GM21619 (cell line): ENCODE measurements around the gene FBXW5.

Experiments
- ATAC-seq: cut with Tn5 transposase; IDR thresholded peaks from one replicate; pipeline ENCODE4 v1.9.1; 2021; ENCODE audit not compliant: unreplicated experiment

Gene FBXW5

DNA sequence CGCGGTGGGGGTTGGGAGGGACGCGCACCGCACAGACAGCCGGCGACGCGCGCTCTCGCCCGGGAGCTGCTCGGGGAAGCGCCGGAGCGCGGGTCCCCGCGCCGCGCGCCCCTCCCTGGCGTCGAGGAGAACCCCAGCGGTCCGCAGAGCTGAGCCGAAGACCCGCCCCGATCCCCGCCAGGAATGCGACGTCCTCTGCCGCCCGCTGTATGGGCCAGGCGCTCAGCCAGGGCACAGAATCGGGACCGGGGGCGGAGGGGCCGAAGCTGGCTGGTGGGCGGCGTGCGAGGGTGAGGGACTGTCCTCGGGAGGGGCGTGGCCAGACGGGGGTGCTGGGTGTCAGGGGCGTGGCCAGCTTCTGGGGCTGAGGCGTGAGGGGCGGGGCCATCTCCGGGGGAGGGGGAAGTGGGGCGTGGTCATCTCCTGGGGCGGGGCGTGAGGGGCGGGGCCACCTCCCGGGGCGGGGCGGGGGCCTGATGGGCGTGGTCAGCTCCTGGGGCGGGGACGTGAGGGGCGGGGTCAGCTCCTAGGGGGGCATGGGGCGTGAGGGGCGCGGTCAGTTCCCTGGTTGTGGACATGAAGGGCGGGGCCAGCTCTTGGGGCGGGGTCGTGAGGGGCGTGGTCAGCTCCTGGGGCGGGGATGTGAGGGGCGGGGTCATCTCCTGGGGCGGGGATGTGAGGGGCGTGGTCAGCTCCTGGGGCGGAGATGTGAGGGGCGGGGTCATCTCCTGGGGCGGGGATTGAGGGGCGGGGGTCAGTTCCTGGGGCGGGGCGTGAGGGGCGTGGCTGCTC lies 33.7 kb upstream of the FBXW5 start:
- no peak for ATAC-seq

DNA sequence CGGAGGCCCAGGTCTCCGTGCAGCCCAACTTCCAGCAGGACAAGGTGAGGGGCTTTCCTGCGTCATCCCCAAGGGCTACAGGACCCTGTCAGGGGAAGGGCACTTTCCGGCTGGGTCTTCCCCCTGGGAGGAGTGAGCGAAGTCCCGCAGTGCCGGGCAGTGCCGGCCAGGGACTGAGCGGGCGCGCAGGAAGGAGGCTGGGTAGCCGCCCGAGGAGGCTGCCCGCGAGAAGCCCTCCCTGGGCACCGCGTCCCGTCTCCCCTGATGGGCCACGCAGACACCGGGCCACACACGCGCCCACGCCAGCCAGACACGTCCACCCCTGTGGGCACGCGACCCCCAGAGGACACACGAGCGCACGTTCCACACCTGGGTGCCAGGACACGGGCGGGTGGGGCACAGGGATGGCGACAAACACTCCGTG lies 33.1 kb upstream of the FBXW5 start:
- no peak for ATAC-seq

- ATAC-seq: no peak
These were observed 32.7 kb upstream of the FBXW5 start, which contains the start of gene PTGDS for GRCh38 chr9:136977223-136977622. TSS of gene PTGDS (plus strand) at chr9:136977504. CDS start at chr9:136977579, 75 bp downstream.

- ATAC-seq: no peak
These were observed 31.1 kb upstream of the FBXW5 start for GRCh38 chr9:136975644-136976043.

- no peak for ATAC-seq
These were observed 30.4 kb upstream of the FBXW5 start for GRCh38 chr9:136974817-136975535.

DNA sequence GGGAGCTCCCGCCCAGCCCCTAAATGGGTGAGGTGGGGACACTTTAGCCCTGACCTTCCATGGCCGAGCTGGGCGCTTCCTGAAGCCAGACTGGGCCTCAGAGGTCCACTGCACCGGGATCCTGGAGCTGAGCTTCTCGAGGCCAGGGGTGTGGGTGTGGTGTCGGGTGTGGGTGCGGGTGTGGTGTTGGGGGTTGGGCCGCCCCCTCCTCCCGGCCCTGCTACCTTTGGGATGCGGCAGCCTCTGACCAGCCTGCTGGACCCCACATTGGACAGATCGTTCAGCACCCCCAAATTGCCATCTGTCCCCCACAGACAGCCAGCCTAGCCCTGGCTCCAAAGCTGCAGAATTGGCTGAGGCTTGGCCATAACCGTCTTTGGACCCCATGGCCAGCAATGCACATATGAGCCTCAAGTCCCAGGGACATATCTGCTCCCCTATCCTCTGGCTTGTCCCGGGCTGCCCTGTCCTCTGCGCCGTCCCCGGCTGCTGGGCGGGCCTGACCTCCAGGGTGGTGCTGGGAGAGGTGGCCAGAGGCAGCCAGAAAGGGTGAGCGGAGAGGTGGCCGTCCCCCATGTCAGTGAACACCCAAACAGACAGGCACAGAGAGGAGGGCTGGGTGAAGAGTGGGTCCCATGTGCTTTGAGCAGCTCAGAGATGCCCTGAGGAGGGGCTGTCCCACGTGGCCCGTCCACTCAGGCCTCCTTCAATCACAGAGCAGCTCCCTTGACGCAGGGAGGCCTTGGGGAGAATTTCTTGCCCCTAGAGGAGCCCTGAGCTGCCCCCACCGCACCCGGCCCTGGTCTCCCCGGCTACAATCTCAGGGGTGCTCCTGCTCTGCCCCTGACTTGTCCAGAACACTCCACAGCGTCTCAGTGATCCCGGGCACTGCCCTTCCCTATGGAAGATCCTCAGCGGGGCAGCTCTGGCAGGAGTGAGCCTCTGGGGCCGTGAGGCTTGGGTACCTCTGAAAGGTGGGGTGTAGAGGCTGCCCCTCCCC lies 29.4 kb upstream of the FBXW5 start:
- ATAC-seq: no peak

DNA sequence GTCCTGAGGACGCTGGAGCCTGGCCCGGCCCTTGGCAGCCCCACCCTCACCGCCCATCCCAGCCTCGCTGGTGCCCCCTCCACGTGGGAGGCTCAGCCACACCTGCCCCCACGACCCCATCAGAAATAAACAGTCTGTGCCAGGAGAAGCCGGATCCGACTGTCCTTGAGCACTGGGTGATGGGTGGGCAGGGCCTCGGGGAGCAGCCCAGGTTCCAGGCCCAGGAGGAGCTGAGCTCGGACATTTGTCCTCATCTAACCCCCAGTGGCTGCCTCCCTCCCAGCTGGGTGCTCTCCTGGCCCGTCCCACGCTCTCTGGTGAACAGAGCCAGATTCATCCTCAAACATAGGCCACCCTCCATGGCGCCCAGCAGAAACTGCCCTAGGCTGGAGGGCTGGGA lies 28.2 kb upstream of the FBXW5 start:
- no peak for ATAC-seq

- no peak for ATAC-seq
These were observed 27.8 kb upstream of the FBXW5 start for GRCh38 chr9:136972335-136972734.

GRCh38 chr9:136971746-136972145 lies 27.2 kb upstream of the FBXW5 start:
- ATAC-seq: no peak

DNA sequence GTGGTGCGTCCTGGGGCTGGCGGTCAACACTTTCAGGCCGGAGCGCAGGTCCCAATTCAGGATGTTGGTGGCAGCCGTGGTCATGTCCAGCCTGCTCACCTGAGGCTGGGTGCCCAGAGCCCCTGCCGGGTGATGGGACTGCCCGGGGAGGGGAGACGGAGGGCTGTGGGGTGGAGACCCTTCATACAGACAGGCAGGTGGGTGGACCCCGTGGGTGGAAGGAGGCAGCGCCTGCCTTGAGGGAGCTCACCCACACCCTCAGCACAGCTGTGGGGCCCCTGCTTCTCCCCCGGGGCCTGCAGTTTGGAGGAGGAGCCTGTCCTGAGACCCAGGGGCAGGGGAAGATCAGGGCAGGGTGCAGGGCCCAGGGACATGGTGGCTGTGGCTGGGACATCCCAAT lies 25.8 kb upstream of the FBXW5 start:
- no peak for ATAC-seq

GRCh38 chr9:136969774-136970173 lies 25.2 kb upstream of the FBXW5 start:
- no peak for ATAC-seq

DNA sequence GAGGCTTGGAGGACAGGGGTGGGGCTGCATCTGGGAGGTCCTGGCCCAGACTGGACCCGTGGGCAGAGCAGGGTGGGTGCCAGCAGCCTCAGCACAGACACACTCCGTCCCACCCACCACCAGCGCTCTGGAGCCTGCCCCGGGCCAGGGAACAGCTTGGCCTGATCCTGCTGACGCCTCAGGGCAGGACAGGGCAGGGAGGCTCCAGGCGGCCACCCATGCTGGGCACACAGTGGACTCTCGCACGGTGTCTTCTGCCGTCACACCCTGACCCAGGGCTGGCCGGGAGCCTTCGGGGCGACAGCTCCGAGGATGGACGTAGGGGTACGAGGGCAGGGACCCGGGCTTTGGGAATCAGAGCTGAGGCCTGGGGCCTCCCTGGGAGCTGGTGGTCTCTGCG lies 24.6 kb upstream of the FBXW5 start:
- no peak for ATAC-seq

DNA sequence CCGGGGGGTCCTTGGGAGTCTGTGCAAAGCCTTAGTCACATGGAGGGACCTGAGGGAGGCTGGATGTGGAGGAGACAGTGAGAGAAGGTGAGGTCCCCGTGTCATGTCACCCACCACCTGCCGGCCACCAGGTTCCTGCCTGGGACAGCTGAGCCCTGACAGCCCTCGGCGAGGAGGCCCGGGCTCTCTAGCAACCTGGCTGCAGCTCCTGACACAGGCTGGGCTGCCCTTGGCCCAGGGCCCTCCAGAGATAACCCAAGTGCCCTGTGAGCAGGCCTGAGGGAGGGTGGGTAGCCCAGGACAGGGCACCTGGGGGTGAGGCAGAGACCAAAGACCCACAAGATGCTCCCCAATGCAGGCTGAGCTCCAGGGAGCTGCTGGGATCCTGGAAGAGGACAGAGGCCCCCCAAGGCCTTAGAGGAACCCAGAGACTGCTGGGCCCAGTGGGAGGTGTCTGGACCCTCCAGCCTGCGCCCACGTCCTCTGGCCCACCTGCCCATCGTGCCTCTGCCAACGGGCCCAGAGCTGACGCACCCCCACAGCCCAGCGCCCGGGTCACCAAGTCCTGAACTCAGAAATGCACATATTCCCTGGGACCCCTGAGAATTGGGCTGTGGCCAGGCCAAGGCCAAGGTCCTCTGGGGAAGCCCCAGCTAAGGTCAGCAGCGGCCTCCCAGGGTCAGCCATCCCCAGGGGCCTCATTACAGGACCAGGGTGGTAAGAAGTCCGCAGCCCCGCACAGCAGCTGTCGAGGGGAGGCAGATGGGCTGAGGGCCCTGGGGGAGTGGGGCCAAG lies 24.0 kb upstream of the FBXW5 start:
- no peak for ATAC-seq

DNA sequence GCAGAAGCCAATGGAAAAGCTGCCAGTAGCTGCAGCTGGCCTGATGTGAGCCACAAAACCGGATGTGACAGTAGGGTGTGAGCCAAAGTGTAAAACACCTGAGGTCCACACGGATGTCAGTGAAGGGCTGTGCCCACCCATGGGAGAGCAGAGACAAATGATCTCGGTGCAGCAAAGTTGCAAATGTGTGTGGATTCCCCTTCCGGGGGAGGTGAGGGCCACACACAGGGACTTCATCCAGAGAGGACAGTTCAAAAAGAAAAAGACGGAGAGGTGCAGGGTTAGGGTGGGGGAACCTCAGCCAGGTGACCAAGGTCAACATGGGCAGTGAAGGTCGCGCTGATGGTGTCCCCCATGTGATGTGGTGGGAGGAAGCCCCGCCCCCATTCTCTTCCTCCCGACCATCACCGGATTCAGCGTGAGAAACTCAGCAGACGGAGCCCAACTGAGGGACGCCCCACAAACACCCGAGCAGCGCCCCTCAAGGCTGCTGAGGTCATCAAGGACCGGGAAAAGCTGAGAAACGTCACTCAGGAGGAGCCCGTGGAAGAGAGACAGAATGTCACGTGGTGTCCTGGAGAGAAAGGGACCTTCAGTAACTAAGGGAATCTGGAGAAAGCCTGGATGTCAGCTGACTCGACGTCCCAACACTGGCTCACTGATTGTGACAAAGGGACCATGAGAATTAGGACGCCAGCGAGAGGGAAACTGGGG lies 21.4 kb upstream of the FBXW5 start:
- ATAC-seq: no peak

- no peak for ATAC-seq
These were observed 20.4 kb upstream of the FBXW5 start for GRCh38 chr9:136964833-136965422.

DNA sequence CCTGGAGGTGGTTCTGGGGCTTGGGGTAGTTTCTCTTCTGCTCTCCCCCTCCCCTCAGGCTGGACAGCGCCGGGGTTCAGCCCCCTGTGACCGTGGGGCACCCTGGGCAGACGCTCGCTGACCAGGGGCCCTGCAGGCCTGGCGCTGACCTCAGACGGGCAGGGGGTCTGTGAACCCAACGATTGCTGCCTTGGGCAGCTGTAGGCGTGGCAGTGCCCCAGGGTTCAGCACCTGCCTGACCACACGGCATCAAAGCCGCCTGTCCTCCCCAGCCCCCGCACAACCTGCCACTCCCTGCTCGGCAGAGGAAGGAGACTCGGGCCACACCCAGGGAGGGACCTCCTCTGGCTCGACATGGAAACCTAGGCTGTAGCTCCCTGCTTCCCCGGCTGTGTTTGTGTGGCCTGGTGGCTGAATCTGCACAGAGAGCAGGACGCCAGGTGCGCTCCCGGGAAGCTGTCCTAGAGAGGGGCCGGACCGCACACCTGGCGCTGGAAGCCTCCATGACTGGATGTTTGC lies 19.7 kb upstream of the FBXW5 start:
- no peak for ATAC-seq

GRCh38 chr9:136963751-136964150 lies 19.2 kb upstream of the FBXW5 start:
- ATAC-seq: no peak

GRCh38 chr9:136963341-136963740 lies 18.8 kb upstream of the FBXW5 start:
- no peak for ATAC-seq

GRCh38 chr9:136962701-136963248 lies 18.2 kb upstream of the FBXW5 start:
- no peak for ATAC-seq
